HepG2 (cell line): ENCODE measurements around the gene ARL8B. TPM values are rescaled to one million over a fixed set of nuclear protein-coding genes. Genes with fewer than 3 reads are reported as not detected.
A peak's percentile ranks its signal among the peaks of the same experiment; 100 is the strongest.

Experiments used
- ARID3A ChIP-seq: IDR thresholded peaks from 2 replicates; pipeline ENCODE4 v1.6.1; 2012; ENCODE audit warnings: low read depth, low read length, improper control_type of control experiment
- HMGXB3 ChIP-seq: sonication (generic); formaldehyde crosslinking; IDR thresholded peaks from 2 replicates; pipeline ENCODE4 v1.4.0; 2020; ENCODE audit warnings: missing genetic modification reagents, borderline replicate concordance
- MLXIP ChIP-seq: sonication (generic); formaldehyde crosslinking; IDR thresholded peaks from 2 replicates; pipeline ENCODE4 v1.9.0; 2021; ENCODE audit warnings: missing genetic modification reagents, borderline replicate concordance
- NFAT5 ChIP-seq: sonication (generic); formaldehyde crosslinking; IDR thresholded peaks from 2 replicates; pipeline ENCODE4 v1.4.0; 2020; ENCODE audit warnings: missing genetic modification reagents
- NFE2L1 ChIP-seq: sonication (generic); formaldehyde crosslinking; IDR thresholded peaks from 2 replicates; pipeline ENCODE4 v1.4.0; 2020; ENCODE audit warnings: missing genetic modification reagents, mild to moderate bottlenecking, borderline replicate concordance
- RBM22 ChIP-seq: fragments of 200-400 bp; formaldehyde crosslinking; optimal IDR thresholded peaks from 2 replicates; pipeline ENCODE3; 2017; ENCODE audit warnings: mild to moderate bottlenecking, low read length, moderate library complexity
- REPIN1 ChIP-seq: sonication (generic); formaldehyde crosslinking; IDR thresholded peaks from 2 replicates; pipeline ENCODE4 v1.8.0; 2022; ENCODE audit warnings: missing genetic modification reagents, low read depth, mild to moderate bottlenecking, borderline replicate concordance
- SALL2 ChIP-seq: sonication (generic); formaldehyde crosslinking; IDR thresholded peaks from 2 replicates; pipeline ENCODE4 v1.8.1; 2023; ENCODE audit warnings: mild to moderate bottlenecking, missing genetic modification reagents, inconsistent platforms
- SP140L ChIP-seq: sonication (generic); formaldehyde crosslinking; IDR thresholded peaks from 2 replicates; pipeline ENCODE4 v1.4.0; 2020; ENCODE audit warnings: missing genetic modification reagents, borderline replicate concordance
- ZBTB38 ChIP-seq: sonication (generic); formaldehyde crosslinking; IDR thresholded peaks from 2 replicates; pipeline ENCODE4 v1.5.1; 2020; ENCODE audit warnings: mild to moderate bottlenecking, missing genetic modification reagents
- polyA plus RNA-seq, 8 experiments: library from polyadenylated mRNA; depleted of rRNA in 3 of 8; stranded (reverse) in 7 of 8; unstranded in 1 of 8; fragments of >200 nt; fragmentation: Illumina TruSeq in 4 of 8; extraction: Trizol in 4 of 8; gene quantifications; 2 replicates each; pipeline versions ENCODE4 v1.2.1 to v1.2.3, GENCODE V29; 2011 to 2016; ENCODE audit warnings: low read depth in 4 of 8, missing spikeins in 1 of 8, mixed read lengths in 1 of 8; ENCODE audit not compliant: insufficient read depth in 1 of 8
- total RNA-seq, 5 experiments: library from RNA; depleted of rRNA; stranded (reverse); fragments of >200 nt; fragmentation: Illumina TruSeq; extraction: Trizol; gene quantifications; 2 replicates each; pipeline ENCODE4 v1.2.3, GENCODE V29; 2016; ENCODE audit warnings: low read depth in 1 of 5
- TF ChIP-seq, protein P1 (sequence below): sonication (generic); formaldehyde crosslinking; IDR thresholded peaks from 2 replicates; pipeline ENCODE4 v1.4.0; 2020; ENCODE audit warnings: missing genetic modification reagents, borderline replicate concordance

ARL8B gene
- total and polyA plus RNA-seq, 2 of the 13 experiments (the other 11 are each of a cell fraction or from before 2014, with no cell fraction given) = 23.5 to 30.4 TPM

DNA sequence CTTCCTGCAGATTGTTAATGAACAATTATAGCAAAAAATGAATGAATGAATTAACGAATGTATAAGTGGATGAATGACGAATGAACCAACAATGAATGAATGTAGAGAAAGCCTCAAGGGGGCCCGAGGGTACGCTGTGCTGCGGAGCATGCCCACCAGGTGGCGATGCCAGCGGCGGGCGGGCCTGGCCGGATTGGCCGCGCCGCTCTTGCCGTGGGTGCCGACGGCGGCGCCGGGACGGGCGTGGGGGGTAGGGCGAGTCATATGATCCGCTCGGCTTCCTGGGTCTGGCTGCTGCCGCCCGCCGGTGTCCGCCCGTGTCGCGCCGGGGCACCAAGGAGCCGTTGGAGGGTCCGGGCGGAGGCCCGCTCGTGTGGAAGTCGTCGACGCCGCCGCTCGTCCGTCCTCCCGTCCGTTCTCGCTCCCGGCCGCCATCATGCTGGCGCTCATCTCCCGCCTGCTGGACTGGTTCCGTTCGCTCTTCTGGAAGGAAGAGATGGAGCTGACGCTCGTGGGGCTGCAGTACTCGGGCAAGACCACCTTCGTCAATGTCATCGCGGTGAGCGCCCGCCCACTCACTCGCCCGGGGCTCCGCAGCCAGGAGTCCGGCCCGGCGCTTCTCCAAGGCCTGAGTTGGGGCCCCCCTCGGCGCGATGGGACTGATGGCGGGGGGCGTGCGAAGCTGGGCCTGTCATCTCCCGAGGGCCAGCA lies at the start of gene ARL8B (continued):
- TF ChIP-seq NFAT5 (CRISPR knock-in tag) (peak; percentile 79), SALL2 (CRISPR knock-in tag) (peak; percentile 94), RBM22 (no peak), ZBTB38 (CRISPR knock-in tag) (peak; percentile 84), REPIN1 (CRISPR knock-in tag) (peak; percentile 84), MLXIP (CRISPR knock-in tag) (no peak), HMGXB3 (CRISPR knock-in tag) (no peak), NFE2L1 (no peak), ARID3A (no peak), SP140L (CRISPR knock-in tag) (no peak)
- TF ChIP-seq, protein P1, sequence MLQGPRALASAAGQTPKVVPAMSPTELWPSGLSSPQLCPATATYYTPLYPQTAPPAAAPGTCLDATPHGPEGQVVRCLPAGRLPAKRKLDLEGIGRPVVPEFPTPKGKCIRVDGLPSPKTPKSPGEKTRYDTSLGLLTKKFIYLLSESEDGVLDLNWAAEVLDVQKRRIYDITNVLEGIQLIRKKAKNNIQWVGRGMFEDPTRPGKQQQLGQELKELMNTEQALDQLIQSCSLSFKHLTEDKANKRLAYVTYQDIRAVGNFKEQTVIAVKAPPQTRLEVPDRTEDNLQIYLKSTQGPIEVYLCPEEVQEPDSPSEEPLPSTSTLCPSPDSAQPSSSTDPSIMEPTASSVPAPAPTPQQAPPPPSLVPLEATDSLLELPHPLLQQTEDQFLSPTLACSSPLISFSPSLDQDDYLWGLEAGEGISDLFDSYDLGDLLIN (CRISPR knock-in tag) = no peak; the same call in 1 of the 2 replicates
